ENCODE measurements around the gene TTC4. TPM values are rescaled to one million over a fixed set of nuclear protein-coding genes. Genes with fewer than 3 reads are reported as not detected.

Gene TTC4
- polyA plus RNA-seq, 1 of the 3 experiments (the other 2 are of a cell fraction) = 17.9 TPM

DNA sequence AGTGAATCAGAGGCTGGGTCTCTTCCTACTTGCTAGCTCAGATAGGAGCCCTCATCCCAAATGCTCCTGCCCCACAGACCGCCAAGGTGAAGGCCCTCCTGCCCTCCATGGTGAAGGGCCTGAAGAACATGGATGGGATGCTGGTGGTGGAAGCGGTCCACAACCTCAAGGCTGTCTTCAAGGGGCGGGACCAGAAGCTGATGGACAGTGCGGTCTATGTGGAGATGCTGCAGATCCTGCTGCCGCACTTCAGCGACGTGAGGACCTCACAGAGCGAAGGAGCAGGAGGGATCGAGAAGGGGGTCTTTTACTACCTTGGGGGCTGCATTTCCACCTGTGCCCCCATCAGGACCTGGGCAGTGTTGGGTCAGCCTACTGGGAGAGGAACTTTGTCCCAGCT, 14.6 kb upstream of the TTC4 start:
- H3K9ac ChIP-seq = no peak overlapping the region
- H4K20me1 ChIP-seq (ENCODE audit: insufficient read depth) = no peaks in the 10 kb centered on the region
- no peaks in the 10 kb centered on the region for H3K9me2 ChIP-seq
- no peaks in the 10 kb centered on the region; the same call in 1 of the 2 replicates for H3K27me3 ChIP-seq (ENCODE audit: insufficient read depth)
- no peak for TF ChIP-seq ELF1 (IDR thresholded peaks at IDR 0.05)
- no peak for TF ChIP-seq GATA2 (CRISPR knock-in tag; IDR thresholded peaks at IDR 0.05)
- TF ChIP-seq, protein P1, sequence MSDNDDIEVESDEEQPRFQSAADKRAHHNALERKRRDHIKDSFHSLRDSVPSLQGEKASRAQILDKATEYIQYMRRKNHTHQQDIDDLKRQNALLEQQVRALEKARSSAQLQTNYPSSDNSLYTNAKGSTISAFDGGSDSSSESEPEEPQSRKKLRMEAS (IDR thresholded peaks at IDR 0.05; ENCODE audit: low read depth) = no peak
- TF ChIP-seq, protein P2, sequence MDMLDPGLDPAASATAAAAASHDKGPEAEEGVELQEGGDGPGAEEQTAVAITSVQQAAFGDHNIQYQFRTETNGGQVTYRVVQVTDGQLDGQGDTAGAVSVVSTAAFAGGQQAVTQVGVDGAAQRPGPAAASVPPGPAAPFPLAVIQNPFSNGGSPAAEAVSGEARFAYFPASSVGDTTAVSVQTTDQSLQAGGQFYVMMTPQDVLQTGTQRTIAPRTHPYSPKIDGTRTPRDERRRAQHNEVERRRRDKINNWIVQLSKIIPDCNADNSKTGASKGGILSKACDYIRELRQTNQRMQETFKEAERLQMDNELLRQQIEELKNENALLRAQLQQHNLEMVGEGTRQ (IDR thresholded peaks at IDR 0.05; ENCODE audit: borderline replicate concordance, low read depth, low read length) = no peak
- TF ChIP-seq NRF1 (IDR thresholded peaks at IDR 0.05; ENCODE audit: low read depth, low read length) = no peak
- no peak for TF ChIP-seq TEAD4 (IDR thresholded peaks at IDR 0.05; ENCODE audit: borderline replicate concordance, insufficient read depth)
- TF ChIP-seq SMC3 (IDR thresholded peaks at IDR 0.05; ENCODE audit: low read depth, low read length) = no peak
- no peak for TF ChIP-seq FOSL2 (IDR thresholded peaks at IDR 0.05; ENCODE audit: borderline replicate concordance, low read depth)
- no peak for TF ChIP-seq JUND (IDR thresholded peaks at IDR 0.05)
- TF ChIP-seq, protein P3, sequence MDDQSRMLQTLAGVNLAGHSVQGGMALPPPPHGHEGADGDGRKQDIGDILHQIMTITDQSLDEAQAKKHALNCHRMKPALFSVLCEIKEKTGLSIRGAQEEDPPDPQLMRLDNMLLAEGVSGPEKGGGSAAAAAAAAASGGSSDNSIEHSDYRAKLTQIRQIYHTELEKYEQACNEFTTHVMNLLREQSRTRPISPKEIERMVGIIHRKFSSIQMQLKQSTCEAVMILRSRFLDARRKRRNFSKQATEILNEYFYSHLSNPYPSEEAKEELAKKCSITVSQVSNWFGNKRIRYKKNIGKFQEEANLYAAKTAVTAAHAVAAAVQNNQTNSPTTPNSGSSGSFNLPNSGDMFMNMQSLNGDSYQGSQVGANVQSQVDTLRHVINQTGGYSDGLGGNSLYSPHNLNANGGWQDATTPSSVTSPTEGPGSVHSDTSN (IDR thresholded peaks at IDR 0.05) = no peak
- no peak for TF ChIP-seq EZH2phosphoT487 (IDR thresholded peaks at IDR 0.05; ENCODE audit: borderline replicate concordance, low read depth)
- TF ChIP-seq MEF2A (IDR thresholded peaks at IDR 0.05; ENCODE audit: borderline replicate concordance, low read depth) = no peak
- TF ChIP-seq, protein P4, sequence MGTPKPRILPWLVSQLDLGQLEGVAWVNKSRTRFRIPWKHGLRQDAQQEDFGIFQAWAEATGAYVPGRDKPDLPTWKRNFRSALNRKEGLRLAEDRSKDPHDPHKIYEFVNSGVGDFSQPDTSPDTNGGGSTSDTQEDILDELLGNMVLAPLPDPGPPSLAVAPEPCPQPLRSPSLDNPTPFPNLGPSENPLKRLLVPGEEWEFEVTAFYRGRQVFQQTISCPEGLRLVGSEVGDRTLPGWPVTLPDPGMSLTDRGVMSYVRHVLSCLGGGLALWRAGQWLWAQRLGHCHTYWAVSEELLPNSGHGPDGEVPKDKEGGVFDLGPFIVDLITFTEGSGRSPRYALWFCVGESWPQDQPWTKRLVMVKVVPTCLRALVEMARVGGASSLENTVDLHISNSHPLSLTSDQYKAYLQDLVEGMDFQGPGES (IDR thresholded peaks at IDR 0.05; ENCODE audit: low read depth, low read length) = no peak
- TF ChIP-seq, protein P5, sequence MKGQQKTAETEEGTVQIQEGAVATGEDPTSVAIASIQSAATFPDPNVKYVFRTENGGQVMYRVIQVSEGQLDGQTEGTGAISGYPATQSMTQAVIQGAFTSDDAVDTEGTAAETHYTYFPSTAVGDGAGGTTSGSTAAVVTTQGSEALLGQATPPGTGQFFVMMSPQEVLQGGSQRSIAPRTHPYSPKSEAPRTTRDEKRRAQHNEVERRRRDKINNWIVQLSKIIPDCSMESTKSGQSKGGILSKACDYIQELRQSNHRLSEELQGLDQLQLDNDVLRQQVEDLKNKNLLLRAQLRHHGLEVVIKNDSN (IDR thresholded peaks at IDR 0.05; ENCODE audit: borderline replicate concordance, low read depth) = no peak
- H3K36me3 ChIP-seq (replicated peaks in 1 of 2; ENCODE audit: control insufficient read depth in 1 of 2, insufficient read depth in 2 of 2, low read length in 1 of 2) = no peaks in the 10 kb centered on the region
- no peaks in the 10 kb centered on the region for H3K79me2 ChIP-seq (ENCODE audit: insufficient read depth)
- no peak overlapping the region for H3K27ac ChIP-seq (ENCODE audit: low read depth in 2 of 2, low read length in 1 of 2)
- DNase-seq = no peak
- no peak overlapping the region for H3K4me3 ChIP-seq (ENCODE audit: low read depth in 2 of 2, low read length in 1 of 2)
- no peaks in the 10 kb centered on the region for H3K4me1 ChIP-seq (ENCODE audit: control insufficient read depth in 1 of 2, insufficient read depth in 2 of 2, low read depth in 1 of 2, low read length in 1 of 2)
- ChIA-PET POLR2A (no interaction called here), CTCF (interaction anchor here (1.2 to 1.3 kb wide), 2 partner anchors 9 to 153 kb away, joined by 3 read pairs; partner anchors contain the start of gene ACOT11)
- H3K4me2 ChIP-seq = no peak overlapping the region
- WGBS (ENCODE audit: low lambda C conversion rate) = 76% methylated on average over 9 of the region's 9 CpGs
- H3F3A ChIP-seq (replicated peaks; ENCODE audit: insufficient read depth) = no peaks in the 10 kb centered on the region
- H3K9me3 ChIP-seq = no peaks in the 10 kb centered on the region
- H2AFZ ChIP-seq (ENCODE audit: low read depth) = no peak overlapping the region
